ENCODE measurements around the gene OR6K2. TPM values are rescaled to one million over a fixed set of nuclear protein-coding genes. Genes with fewer than 3 reads are reported as not detected.

Gene OR6K2
- total RNA-seq, 1 donor from 2014 or later, result not detected

DNA sequence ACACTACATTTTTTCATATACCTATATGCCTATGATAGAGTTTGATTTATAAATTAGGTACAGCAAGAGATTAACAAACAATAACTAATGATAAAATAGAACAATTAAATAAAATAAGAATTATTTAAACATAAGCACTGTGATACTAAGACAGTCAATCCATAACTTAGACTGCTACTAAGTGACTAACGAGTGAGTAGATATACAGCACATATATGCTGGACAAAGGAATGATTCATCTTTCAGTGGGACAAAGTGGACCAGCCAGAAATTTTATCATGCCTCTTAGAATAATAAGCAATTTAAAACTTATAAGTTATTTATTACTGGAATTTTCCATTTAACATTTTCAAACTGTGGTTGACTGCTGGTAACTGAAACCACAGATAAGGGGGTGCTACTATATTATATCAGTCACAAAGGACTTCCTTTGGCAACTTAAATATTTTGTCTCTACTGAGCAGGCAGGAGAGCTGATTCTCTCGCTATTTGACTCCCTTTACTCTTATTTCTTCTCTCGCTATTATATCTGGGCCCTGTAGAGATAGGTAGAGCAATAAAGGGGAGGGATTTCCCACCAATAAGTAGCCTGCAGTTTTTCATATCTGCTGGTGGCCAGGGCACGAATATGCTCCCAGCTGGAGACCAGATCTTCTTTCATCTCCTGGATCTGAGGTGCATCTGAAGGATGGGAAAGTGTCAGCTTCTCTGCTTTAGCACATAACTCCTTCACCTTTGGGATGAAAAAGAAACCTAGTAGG, 24.7 kb downstream of the OR6K2 start:
- H3K27ac Mint-ChIP-seq, result no peak overlapping the region
- peaks cover 6% of the 10 kb centered on the region for H3K27me3 Mint-ChIP-seq (ENCODE audit: insufficient read depth)
- H3K9me3 Mint-ChIP-seq, result no peaks in the 10 kb centered on the region
- H3K4me1 Mint-ChIP-seq (ENCODE audit: low read depth), result peaks cover 5% of the 10 kb centered on the region
- DNase-seq (ENCODE audit: low spot score), result no peak
- H3K4me3 Mint-ChIP-seq, result no peak overlapping the region
- no peaks in the 10 kb centered on the region for H3K36me3 Mint-ChIP-seq (ENCODE audit: low read depth)
- intact Hi-C loops (cut with micrococcal nuclease), result no loop called here

DNA sequence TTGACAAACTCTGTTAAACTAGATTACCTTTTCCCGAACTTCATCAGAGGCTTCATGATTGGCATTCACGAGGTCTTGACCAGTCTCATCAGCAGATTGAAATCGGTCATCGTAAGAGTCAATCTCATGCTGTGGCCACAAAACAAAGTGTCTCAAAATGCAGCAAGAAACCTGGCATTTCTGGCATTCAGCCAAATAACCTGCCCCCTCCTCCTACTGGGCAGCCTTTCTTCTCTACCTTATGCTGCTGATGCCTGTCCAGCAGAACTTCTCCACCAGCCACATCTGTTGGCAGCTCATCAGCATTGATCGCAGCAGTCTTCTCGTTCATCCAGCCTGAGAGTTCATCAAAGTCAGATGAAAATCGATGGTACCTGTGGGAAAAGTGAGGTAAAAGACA, 26.1 kb downstream of the OR6K2 start:
- no peak for DNase-seq (ENCODE audit: low spot score)
- Mint-ChIP-seq H3K4me3 (no peak overlapping the region), H3K36me3 (ENCODE audit: low read depth) (no peaks in the 10 kb centered on the region), H3K4me1 (ENCODE audit: low read depth) (peaks cover 2% of the 10 kb centered on the region), H3K27ac (no peak overlapping the region), H3K9me3 (no peaks in the 10 kb centered on the region), H3K27me3 (ENCODE audit: insufficient read depth) (peaks cover 10% of the 10 kb centered on the region)
- intact Hi-C loops (cut with micrococcal nuclease), result no loop called here

DNA sequence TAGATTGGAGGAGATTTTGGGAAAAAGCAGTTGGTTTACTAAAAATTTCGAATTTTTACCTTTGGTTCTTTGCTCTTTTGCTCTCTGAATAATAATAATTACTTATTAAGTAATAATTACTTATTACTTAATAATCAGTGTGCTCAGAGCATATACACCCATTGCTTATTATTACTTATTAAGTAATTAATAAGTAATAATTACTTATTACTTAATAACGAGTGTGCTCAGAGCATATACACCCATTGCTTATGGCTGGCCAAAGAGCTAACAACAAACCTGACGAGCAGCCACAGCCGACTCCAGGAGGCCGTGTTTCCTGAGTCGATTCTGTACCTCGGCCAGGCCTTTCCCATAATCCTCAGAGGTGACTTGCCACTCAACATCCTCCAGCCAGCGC, 34.4 kb downstream of the OR6K2 start:
- intact Hi-C loops (cut with micrococcal nuclease), result no loop called here
- no peak for DNase-seq (ENCODE audit: low spot score)
- Mint-ChIP-seq H3K9me3 (no peaks in the 10 kb centered on the region), H3K27ac (no peak overlapping the region), H3K4me3 (no peak overlapping the region), H3K4me1 (ENCODE audit: low read depth) (no peaks in the 10 kb centered on the region), H3K27me3 (ENCODE audit: insufficient read depth) (peaks cover 10% of the 10 kb centered on the region), H3K36me3 (ENCODE audit: low read depth) (no peaks in the 10 kb centered on the region)

DNA sequence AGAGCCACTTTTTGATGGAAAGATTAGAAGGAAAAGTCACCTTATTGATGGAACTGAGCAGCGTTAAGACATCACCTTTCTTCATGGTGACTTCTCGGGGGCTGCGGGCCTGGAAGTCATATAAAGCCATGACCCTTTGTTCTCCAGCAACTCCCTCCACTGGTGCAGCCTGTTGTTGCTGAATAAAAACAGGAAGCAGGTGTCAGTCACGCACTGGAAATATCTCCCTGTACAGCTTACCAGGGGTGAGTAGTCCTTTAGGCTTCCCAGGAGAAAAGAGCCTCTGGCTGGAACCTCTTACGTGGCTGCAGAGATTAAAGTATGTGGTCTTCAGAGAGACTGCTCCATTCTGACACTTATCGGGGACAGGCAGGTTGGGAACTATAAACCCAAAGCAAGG, 45.9 kb downstream of the OR6K2 start:
- intact Hi-C loops (cut with micrococcal nuclease), result no loop called here
- H3K27me3 Mint-ChIP-seq (ENCODE audit: insufficient read depth), result peaks cover 11% of the 10 kb centered on the region
- no peak overlapping the region for H3K4me3 Mint-ChIP-seq
- H3K36me3 Mint-ChIP-seq (ENCODE audit: low read depth), result no peaks in the 10 kb centered on the region
- H3K27ac Mint-ChIP-seq, result no peak overlapping the region
- no peak for DNase-seq (ENCODE audit: low spot score)
- H3K9me3 Mint-ChIP-seq, result no peaks in the 10 kb centered on the region
- H3K4me1 Mint-ChIP-seq (ENCODE audit: low read depth), result no peaks in the 10 kb centered on the region

DNA sequence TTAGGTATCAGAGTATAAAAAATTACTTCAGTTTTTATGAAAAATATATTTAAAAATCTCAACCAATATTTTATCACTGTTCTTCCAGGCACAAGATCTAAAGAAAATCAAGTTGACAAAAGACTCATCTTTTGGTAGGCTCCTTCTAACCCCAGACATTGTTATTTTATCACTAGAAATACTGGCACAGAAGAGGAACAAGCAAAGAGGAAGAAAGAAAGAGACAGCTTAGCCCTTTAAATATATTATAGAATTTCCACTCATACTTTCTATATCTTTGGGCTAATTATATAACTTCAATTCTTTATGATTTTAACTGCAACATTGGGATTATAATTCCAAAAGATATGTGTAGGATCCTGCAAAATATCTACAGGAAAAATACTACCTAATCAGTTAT, 46.4 kb downstream of the OR6K2 start:
- DNase-seq (ENCODE audit: low spot score), result no peak
- intact Hi-C loops (cut with micrococcal nuclease), result no loop called here
- Mint-ChIP-seq H3K4me3 (no peak overlapping the region), H3K27ac (no peak overlapping the region), H3K9me3 (no peaks in the 10 kb centered on the region), H3K27me3 (ENCODE audit: insufficient read depth) (peaks cover 11% of the 10 kb centered on the region), H3K4me1 (ENCODE audit: low read depth) (peaks cover under 1% of the 10 kb centered on the region), H3K36me3 (ENCODE audit: low read depth) (no peaks in the 10 kb centered on the region)

DNA sequence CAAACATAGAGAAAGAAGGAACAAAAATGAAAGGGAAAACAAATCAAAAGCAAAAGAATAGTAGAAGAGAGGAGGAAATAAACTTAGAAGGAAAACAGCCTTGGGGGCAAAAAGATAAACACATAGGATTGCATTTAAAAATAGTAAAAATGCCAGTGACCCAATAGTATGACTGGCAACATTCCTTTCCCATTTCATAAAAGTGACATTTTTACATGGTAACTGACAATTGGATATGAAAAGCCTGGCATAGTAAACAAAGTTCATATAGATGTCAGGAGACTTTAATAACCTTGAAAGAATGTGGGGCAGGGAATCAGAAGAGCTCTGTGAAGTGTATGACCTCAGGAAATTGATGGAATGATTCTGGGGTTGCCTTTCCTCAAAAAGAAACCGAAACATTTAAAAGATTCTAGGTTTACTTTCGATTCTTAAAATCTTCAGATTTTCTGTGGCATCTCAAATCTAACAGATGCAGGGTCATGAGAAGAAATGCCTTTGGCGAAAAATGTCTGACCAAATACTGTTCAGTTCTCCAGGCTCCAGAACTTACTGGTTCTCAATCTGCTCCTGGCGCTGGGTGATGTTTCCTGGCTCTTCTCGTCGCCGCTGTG, 47.6 kb downstream of the OR6K2 start:
- Mint-ChIP-seq H3K27me3 (ENCODE audit: insufficient read depth) (peaks cover 8% of the 10 kb centered on the region), H3K4me1 (ENCODE audit: low read depth) (peaks cover 5% of the 10 kb centered on the region), H3K36me3 (ENCODE audit: low read depth) (no peaks in the 10 kb centered on the region), H3K27ac (no peak overlapping the region), H3K9me3 (no peaks in the 10 kb centered on the region), H3K4me3 (no peak overlapping the region)
- intact Hi-C loops (cut with micrococcal nuclease), result no loop called here
- no peak for DNase-seq (ENCODE audit: low spot score)

Other genes with a start within 250 kb of the OR6K2 start
- not detected in 2 replicates for gene OR10K1, start 238.8 kb downstream of the OR6K2 start, total RNA-seq
- not detected in 2 replicates for gene OR10R2, start 228.4 kb downstream of the OR6K2 start, total RNA-seq
- not detected in 2 replicates for gene OR6Y1, start 146.2 kb downstream of the OR6K2 start, total RNA-seq
- not detected in 2 replicates for gene OR6P1, start 130.1 kb downstream of the OR6K2 start, total RNA-seq
- gene OR10X1, start 120.8 kb downstream of the OR6K2 start, total RNA-seq, result not detected in 2 replicates
- gene OR10Z1, start 95.4 kb downstream of the OR6K2 start, total RNA-seq, result not detected in 2 replicates
- not detected in 2 replicates for gene SPTA1, start 13.9 kb downstream of the OR6K2 start, total RNA-seq
- gene OR6K3, start 20.1 kb upstream of the OR6K2 start, total RNA-seq, result not detected in 2 replicates
- gene OR6K6, start 54.1 kb upstream of the OR6K2 start, total RNA-seq, result not detected in 2 replicates
- gene OR6N1, start 71.5 kb upstream of the OR6K2 start, total RNA-seq, result not detected in 2 replicates
- not detected in 2 replicates for gene OR6N2, start 80.6 kb upstream of the OR6K2 start, total RNA-seq
- gene MNDA, start 130.7 kb upstream of the OR6K2 start, total RNA-seq, result not detected in 2 replicates
- 19.5 and 19.9 TPM in 2 replicates for gene PYHIN1, start 230.9 kb upstream of the OR6K2 start, total RNA-seq

All from activated T-helper 1 cell treated with anti-CD3 and anti-CD28 coated beads, Interleukin-12 subunit alpha, Interleukin-12 subunit beta, Interleukin-2, Interleukin-4 antibody, amounts not matched to agents 30 ng/mL and 10 ng/mL and 1 ng/mL, durations not matched to agents 14 hours and 24 hours and 36 hours (primary cell).